AG04449 (cell line): Measurements from ENCODE around the gene SCYGR3.
A peak's percentile ranks its signal among the peaks of the same experiment; 100 is the strongest.

ENCODE experiments used
- CTCF ChIA-PET: fragments of 350-600 bp; formaldehyde crosslinking; extraction: SDS; loops from one replicate; lab custom pipeline; 2021; ENCODE audit warnings: antibody characterized with exemption; lab: Yijun Ruan, JAX
- POLR2A ChIA-PET: fragments of 400-600, 350-600 bp; formaldehyde crosslinking; extraction: SDS; loops from one replicate; lab custom pipeline; 2020; ENCODE audit warnings: antibody characterized with exemption, inconsistent platforms; lab: Yijun Ruan, JAX
- DNase-seq: peaks from one replicate; pipeline ENCODE4 v3.0.0-alpha.2; 2010; ENCODE audit warnings: low read depth, low spot score
- H3K4me3 ChIP-seq: 2 replicates; pipeline ENCODE4 v1.5.1; 2011; ENCODE audit warnings: low read depth, mild to moderate bottlenecking, control low read depth, low read length
- TF ChIP-seq, protein P1 (sequence below): IDR thresholded peaks from one replicate; pipeline ENCODE4 v1.5.1; 2011; ENCODE audit warnings: mild to moderate bottlenecking, moderate library complexity, low read length, control low read depth, inconsistent platforms; ENCODE audit not compliant: insufficient read depth; ENCODE audit errors: missing control alignments

Gene SCYGR3

DNA sequence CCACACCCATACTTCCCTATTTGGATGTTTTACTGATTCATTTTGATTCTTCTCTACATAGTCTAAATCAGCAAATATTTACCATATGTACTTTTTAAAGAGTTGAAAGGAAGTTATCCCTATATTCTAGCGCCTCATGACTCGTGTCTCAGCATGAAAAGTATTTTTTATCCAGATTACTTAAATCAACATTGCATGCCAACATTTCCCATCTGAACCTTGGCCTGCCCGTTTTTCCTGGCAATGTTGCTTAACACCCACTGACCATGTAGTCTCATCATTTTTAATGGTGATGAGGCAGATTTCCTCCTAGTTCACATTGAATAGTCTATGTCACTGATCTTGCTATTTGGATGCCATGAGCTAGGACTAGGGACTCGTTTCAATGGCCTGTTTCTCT lies 38.8 kb upstream of the SCYGR3 start:
- POLR2A ChIA-PET = no interaction called here
- no peak overlapping the region for H3K4me3 ChIP-seq
- peak; percentile 9 for DNase-seq
- CTCF ChIA-PET = interaction anchor here (0.7 kb wide), 1 partner anchor 248 kb away, joined by 4 read pairs; no protein-coding TSS in a partner anchor
- TF ChIP-seq, protein P1, sequence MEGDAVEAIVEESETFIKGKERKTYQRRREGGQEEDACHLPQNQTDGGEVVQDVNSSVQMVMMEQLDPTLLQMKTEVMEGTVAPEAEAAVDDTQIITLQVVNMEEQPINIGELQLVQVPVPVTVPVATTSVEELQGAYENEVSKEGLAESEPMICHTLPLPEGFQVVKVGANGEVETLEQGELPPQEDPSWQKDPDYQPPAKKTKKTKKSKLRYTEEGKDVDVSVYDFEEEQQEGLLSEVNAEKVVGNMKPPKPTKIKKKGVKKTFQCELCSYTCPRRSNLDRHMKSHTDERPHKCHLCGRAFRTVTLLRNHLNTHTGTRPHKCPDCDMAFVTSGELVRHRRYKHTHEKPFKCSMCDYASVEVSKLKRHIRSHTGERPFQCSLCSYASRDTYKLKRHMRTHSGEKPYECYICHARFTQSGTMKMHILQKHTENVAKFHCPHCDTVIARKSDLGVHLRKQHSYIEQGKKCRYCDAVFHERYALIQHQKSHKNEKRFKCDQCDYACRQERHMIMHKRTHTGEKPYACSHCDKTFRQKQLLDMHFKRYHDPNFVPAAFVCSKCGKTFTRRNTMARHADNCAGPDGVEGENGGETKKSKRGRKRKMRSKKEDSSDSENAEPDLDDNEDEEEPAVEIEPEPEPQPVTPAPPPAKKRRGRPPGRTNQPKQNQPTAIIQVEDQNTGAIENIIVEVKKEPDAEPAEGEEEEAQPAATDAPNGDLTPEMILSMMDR = no peak

DNA sequence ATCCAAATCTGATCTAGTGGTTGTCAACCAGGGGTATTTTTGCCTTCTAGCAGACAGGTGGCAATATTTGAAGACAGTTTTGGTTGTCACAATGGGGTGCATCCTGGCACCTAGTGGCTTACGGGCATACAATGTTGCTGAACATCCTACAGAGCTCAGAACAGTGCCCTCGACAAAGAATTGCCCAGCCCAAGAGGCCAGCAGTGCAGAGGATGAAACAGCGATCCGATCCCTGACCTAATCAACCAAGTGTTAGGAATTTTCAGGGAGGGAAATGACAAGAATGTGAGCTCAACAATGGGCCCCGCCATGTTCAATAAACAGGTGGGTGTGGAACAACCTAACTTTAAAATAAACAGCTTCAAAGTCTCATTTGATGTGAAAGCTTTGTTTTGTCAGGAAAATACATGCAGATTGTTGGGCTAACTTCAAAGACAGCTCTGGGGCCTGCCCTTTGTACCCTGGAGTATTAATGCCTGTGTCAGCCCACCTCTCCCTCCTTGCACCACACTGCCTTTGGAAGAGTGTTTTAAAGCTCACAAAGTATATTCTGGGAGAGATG lies 29.4 kb upstream of the SCYGR3 start:
- ChIA-PET POLR2A (no interaction called here), CTCF (interaction anchor here (1.1 kb wide), 1 partner anchor 15 kb away, joined by 4 read pairs; no protein-coding TSS in a partner anchor)
- TF ChIP-seq, protein P1 = no peak
- DNase-seq = no peak
- H3K4me3 ChIP-seq = no peak overlapping the region

DNA sequence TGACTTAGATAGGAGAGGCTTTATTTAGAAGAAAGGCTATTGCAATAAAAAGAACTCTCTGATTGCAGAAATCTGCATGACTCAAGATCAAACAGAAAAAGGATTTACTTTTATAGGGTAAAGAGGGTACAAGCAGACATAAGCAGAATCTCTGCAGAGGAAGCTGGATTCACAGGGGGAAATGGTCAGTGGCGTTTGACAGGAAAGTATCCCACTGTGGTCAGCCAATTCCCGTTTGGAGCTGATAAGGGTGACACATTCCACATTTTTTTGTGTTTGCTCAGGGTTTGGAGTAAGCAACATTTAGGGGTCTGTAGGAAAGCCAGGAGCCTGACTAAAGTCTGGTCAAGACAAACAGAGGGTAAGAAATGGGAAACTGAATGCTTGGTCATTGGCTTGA lies 28.0 kb upstream of the SCYGR3 start:
- H3K4me3 ChIP-seq = no peak overlapping the region
- CTCF ChIA-PET = no interaction called here
- POLR2A ChIA-PET = no interaction called here
- TF ChIP-seq, protein P1 = no peak
- DNase-seq = no peak

DNA sequence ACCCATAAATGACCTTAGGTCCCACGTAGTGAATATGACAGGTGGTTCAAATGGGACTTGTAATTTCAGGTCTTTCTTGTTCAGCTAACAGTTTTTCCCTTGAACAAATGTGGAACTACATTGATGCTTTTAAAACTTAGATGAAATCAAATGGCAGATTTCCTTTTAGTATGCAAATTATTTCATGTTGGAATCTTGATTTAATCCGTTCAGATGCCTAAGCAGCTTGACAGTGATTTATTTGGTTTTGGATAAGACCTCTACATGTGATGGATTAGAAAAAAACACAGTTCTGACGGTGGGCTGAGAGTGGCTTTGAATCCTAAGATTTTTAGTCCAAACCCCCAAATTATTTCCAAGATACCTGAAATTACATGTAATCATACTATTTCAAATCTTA lies 19.6 kb upstream of the SCYGR3 start:
- POLR2A ChIA-PET = no interaction called here

DNA sequence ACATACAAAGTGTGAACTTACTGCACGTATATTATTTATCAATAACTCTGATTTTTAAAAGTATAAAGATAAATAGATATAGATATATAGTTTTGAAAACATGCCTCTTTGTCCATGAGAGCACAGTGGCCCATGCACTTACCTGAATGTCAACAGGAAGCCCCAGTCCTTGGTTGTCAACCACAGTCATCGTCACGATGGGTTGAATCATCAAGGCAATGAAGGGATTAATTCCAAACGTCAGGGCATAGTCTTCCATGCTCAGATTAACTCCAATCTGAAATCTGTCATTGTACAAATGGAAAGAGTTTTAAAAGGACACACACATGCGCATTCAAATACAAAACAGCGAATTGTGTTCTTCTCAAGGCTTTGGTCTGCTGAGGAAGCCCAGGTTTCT lies 18.2 kb upstream of the SCYGR3 start:
- CTCF ChIA-PET = interaction anchor here (4.9 kb wide), 1 partner anchor 26 kb away, joined by 21 read pairs; no protein-coding TSS in a partner anchor
- no peak overlapping the region for H3K4me3 ChIP-seq
- POLR2A ChIA-PET = no interaction called here
- no peak for DNase-seq
- TF ChIP-seq, protein P1 = no peak

More for the DNA sequence above, 19.6 kb upstream of the SCYGR3 start:
- no peak overlapping the region for H3K4me3 ChIP-seq
- DNase-seq = no peak
- CTCF ChIA-PET = interaction anchor here (2.1 to 4.9 kb wide), 2 partner anchors 24 to 132 kb away, joined by 6 to 21 read pairs; no protein-coding TSS in a partner anchor
- TF ChIP-seq, protein P1 = no peak

DNA sequence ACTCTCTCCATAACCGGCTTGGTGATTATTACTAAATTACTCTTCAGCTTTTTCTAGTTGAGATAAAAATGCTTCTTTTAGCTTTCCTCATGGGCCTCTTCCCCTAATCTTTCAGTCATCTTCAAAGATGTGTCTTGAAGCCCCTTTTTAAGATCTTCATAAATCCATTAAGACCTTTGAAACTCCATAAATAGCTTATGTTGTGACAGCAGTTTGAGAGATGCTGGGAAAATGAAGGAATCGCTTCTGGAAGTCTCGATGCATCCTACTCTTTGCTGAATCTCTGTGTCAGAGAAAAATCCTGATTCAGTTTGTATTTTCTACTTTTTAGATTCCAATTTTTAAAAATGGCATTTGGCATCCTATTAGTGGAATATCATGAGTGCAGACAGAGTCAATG lies 15.7 kb upstream of the SCYGR3 start:
- no peak overlapping the region for H3K4me3 ChIP-seq
- ChIA-PET CTCF (interaction anchor here (4.9 kb wide), 1 partner anchor 28 kb away, joined by 21 read pairs; no protein-coding TSS in a partner anchor), POLR2A (no interaction called here)
- no peak for DNase-seq
- TF ChIP-seq, protein P1 = no peak
